Spleen (tissue), 11 donors: ENCODE results near the gene GABRR2. TPM values are rescaled to one million over a fixed set of nuclear protein-coding genes. Genes with fewer than 3 reads are reported as not detected.

Source experiments
- DNase-seq: peaks from one replicate; pipeline ENCODE4 v3.0.0-alpha.2; 2020
- H3K27ac ChIP-seq, 8 donors: fragments of 200-600 bp; sonication (generic) in 7 of 8; 1 replicate in 4 of 8; 2 replicates in 4 of 8; pipeline versions ENCODE4 v1.5.0 to v1.8.0; 2016 to 2021; ENCODE audit warnings: inconsistent platforms in 4 of 8, mild to moderate bottlenecking in 4 of 8, moderate library complexity in 1 of 8
- H3K27me3 ChIP-seq, 7 donors: fragments of 200-600 bp; sonication (generic) in 6 of 7; replicated peaks in 1 of 7; 1 replicate in 4 of 7; 2 replicates in 3 of 7; pipeline versions ENCODE4 v1.5.0 to v1.8.0; 2016 to 2021; ENCODE audit warnings: inconsistent platforms in 3 of 7, mild to moderate bottlenecking in 1 of 7
- H3K36me3 ChIP-seq, 6 donors: fragments of 200-600 bp; sonication (generic) in 5 of 6; 1 replicate in 4 of 6; 2 replicates in 2 of 6; pipeline versions ENCODE4 v1.5.0 to v1.8.0; 2016 to 2021; ENCODE audit warnings: inconsistent platforms in 2 of 6
- H3K4me1 ChIP-seq, 6 donors: fragments of 200-600 bp; sonication (generic) in 5 of 6; 1 replicate in 3 of 6; 2 replicates in 3 of 6; pipeline versions ENCODE4 v1.5.0 to v1.8.0; 2016 to 2021; ENCODE audit warnings: inconsistent platforms in 3 of 6
- H3K4me3 ChIP-seq, 8 donors: fragments of 200-600 bp; sonication (generic) in 7 of 8; 1 replicate in 4 of 8; 2 replicates in 4 of 8; pipeline versions ENCODE4 v1.5.0 to v1.8.0; 2016 to 2021; ENCODE audit warnings: inconsistent platforms in 4 of 8, mild to moderate bottlenecking in 4 of 8, moderate library complexity in 2 of 8
- H3K9me3 ChIP-seq, 8 donors: fragments of 200-600 bp; sonication (generic) in 7 of 8; 1 replicate in 4 of 8; 2 replicates in 4 of 8; pipeline versions ENCODE4 v1.5.0 to v1.8.0; 2016 to 2021; ENCODE audit warnings: inconsistent platforms in 4 of 8
- CTCF ChIP-seq, 11 experiments: fragments of 200-600 bp in 7 of 11; fragments of 450-650 bp in 4 of 11; sonication (generic) in 4 of 11; IDR thresholded peaks in 8 of 11; conservative IDR thresholded peaks in 3 of 11; 1 replicate in 7 of 11; 2 replicates in 4 of 11; pipeline versions ENCODE4 v1.4.0 to v1.8.0; 2016 to 2021; ENCODE audit warnings: antibody characterized with exemption in 11 of 11, inconsistent platforms in 4 of 11, mild to moderate bottlenecking in 1 of 11
- POLR2A ChIP-seq, 3 donors: fragments of 450-650 bp; IDR thresholded peaks; one replicate each; pipeline ENCODE4 v1.5.1; 2017; ENCODE audit warnings: antibody characterized with exemption in 3 of 3, mild to moderate bottlenecking in 1 of 3
- POLR2AphosphoS5 ChIP-seq, 3 donors: sonication (generic); formaldehyde crosslinking; IDR thresholded peaks; one replicate each; pipeline ENCODE4 v1.5.1; 2017; ENCODE audit warnings: antibody characterized with exemption in 3 of 3
- WGBS, 5 donors: extraction: QIAGEN DNeasy Blood & Tissue Kit in 3 of 5; methylation state at CpG; one replicate each; pipeline versions ENCODE4 v1.1.5 to v1.1.7; 2013 to 2018; 5-methylcytosine and 5-hydroxymethylcytosine counted together
- intact Hi-C: fragments of 100-400 bp; cut with DNase I; formaldehyde crosslinking; loops from one replicate; pipeline ENCODE4 v1.15.0; 2023; ENCODE audit warnings: low total_unique reads
- polyA plus RNA-seq, 3 donors: library from polyadenylated mRNA; stranded (reverse); fragments of 200-250 nt; gene quantifications; one replicate each; pipeline ENCODE4 v1.2.1, GENCODE V29; 2013
- total RNA-seq, 7 donors: library from RNA; depleted of rRNA in 3 of 7; stranded (reverse); fragments of >200 nt in 3 of 7; fragmentation: NEBNext Ultra II Directional in 4 of 7; extraction: Animal tissue kit (Norgen Biotek cat#: 25700) in 4 of 7; gene quantifications; one replicate each; pipeline versions ENCODE4 v1.1.0 to v1.2.1, GENCODE V29; 2016 to 2021
- donor health status: healthy with polysubstance abuse.
- donor health status: DM: no; HTN: no; CAD: no; lungs with moderate emphysema.
- donor health status: DM: no; HTN: no; CAD: no.
- donor health status: Bipolar disorder and iron deficiency.
- donor health status: healthy.
- donor health status: DM: no; HTN: no; CAD: no.
- donor health status: DM: yes; HTN: yes; CAD: no.

GABRR2 gene
- total and polyA plus RNA-seq, 10 donors, result 0.32 to 13.0 (median 3.4) TPM

- intact Hi-C loops, result no loop called here
- no peak overlapping the region for H3K27ac ChIP-seq
- TF ChIP-seq POLR2AphosphoS5 (IDR thresholded peaks at IDR 0.05), result no peak
- TF ChIP-seq POLR2A (IDR thresholded peaks at IDR 0.05), result no peak
- TF ChIP-seq CTCF (IDR thresholded peaks at IDR 0.05 in 8 of 11, conservative IDR thresholded peaks at IDR 0.05 in 3 of 11), result no peak
- H3K4me3 ChIP-seq, result no peak overlapping the region
- no peak for DNase-seq
- H3K36me3 ChIP-seq, result no peaks in the 10 kb centered on the region
- 88 to 94% (median 90%) methylated on average over 10 of the region's 10 CpGs for WGBS, 5 donors
- no peaks in the 10 kb centered on the region for H3K9me3 ChIP-seq
- peaks cover 0 to 15% (median 10%) of the 10 kb centered on the region in 6 donors for H3K4me1 ChIP-seq
- no peaks in the 10 kb centered on the region for H3K27me3 ChIP-seq
These were observed 12.2 kb downstream of the GABRR2 start for GRCh38 chr6:89302936-89303335.

GRCh38 chr6:89302195-89302770 lies 12.8 kb downstream of the GABRR2 start:
- no peak overlapping the region for H3K27ac ChIP-seq
- no peaks in the 10 kb centered on the region for H3K27me3 ChIP-seq
- WGBS, 5 donors, result 80 to 95% (median 90%) methylated on average over 7 to 22 of the region's 22 CpGs
- H3K4me1 ChIP-seq, result peaks cover 0 to 21% (median 16%) of the 10 kb centered on the region in 6 donors
- H3K9me3 ChIP-seq, result no peaks in the 10 kb centered on the region
- DNase-seq, result no peak
- no peak overlapping the region for H3K4me3 ChIP-seq
- intact Hi-C loops, result no loop called here
- TF ChIP-seq POLR2A (IDR thresholded peaks at IDR 0.05) (no peak), CTCF (IDR thresholded peaks at IDR 0.05 in 8 of 11, conservative IDR thresholded peaks at IDR 0.05 in 3 of 11) (no peak), POLR2AphosphoS5 (IDR thresholded peaks at IDR 0.05) (no peak)
- H3K36me3 ChIP-seq, result no peaks in the 10 kb centered on the region

GRCh38 chr6:89301586-89302194 lies 13.4 kb downstream of the GABRR2 start:
- TF ChIP-seq POLR2A (IDR thresholded peaks at IDR 0.05), result no peak
- TF ChIP-seq CTCF (IDR thresholded peaks at IDR 0.05 in 8 of 11, conservative IDR thresholded peaks at IDR 0.05 in 3 of 11), result no peak
- TF ChIP-seq POLR2AphosphoS5 (IDR thresholded peaks at IDR 0.05), result no peak
- Histone ChIP-seq H3K4me3 (no peak overlapping the region), H3K36me3 (no peaks in the 10 kb centered on the region), H3K27ac (no peak overlapping the region), H3K9me3 (no peaks in the 10 kb centered on the region), H3K27me3 (no peaks in the 10 kb centered on the region), H3K4me1 (peaks cover 0 to 24% (median 16%) of the 10 kb centered on the region in 6 donors)
- no peak for DNase-seq
- WGBS, 5 donors, result 94 to 95% (median 95%) methylated on average over 24 to 25 of the region's 25 CpGs
- intact Hi-C loops, result no loop called here

GRCh38 chr6:89299466-89299850 lies 15.6 kb downstream of the GABRR2 start:
- WGBS, 5 donors, result 82 to 86% (median 85%) methylated on average over 7 of the region's 7 CpGs
- intact Hi-C loops, result no loop called here
- TF ChIP-seq POLR2AphosphoS5 (IDR thresholded peaks at IDR 0.05) (no peak), POLR2A (IDR thresholded peaks at IDR 0.05) (no peak)

More at GRCh38 chr6:89299466-89299850, 15.6 kb downstream of the GABRR2 start:
- Histone ChIP-seq H3K4me1 (peaks cover 0 to 24% (median 16%) of the 10 kb centered on the region in 6 donors), H3K27ac (no peak overlapping the region), H3K9me3 (no peaks in the 10 kb centered on the region), H3K36me3 (no peaks in the 10 kb centered on the region), H3K27me3 (no peaks in the 10 kb centered on the region), H3K4me3 (no peak overlapping the region)
- DNase-seq, result no peak
